Hindlimb muscle (tissue), 1 donor: ENCODE data around the gene HSP90AB1. TPM values are rescaled to one million over a fixed set of nuclear protein-coding genes. Genes with fewer than 3 reads are reported as not detected.

Experiments used
- DNase-seq: peaks from one replicate; pipeline ENCODE4 v3.0.0-alpha.2; 2013
- polyA plus RNA-seq: library from polyadenylated mRNA; unstranded; fragments of 120-200 nt; gene quantifications from one replicate; pipeline ENCODE4 v1.2.1, GENCODE V29; 2013; ENCODE audit not compliant: insufficient read length

HSP90AB1 gene
- polyA plus RNA-seq, 1 donor, result 976 TPM

DNA sequence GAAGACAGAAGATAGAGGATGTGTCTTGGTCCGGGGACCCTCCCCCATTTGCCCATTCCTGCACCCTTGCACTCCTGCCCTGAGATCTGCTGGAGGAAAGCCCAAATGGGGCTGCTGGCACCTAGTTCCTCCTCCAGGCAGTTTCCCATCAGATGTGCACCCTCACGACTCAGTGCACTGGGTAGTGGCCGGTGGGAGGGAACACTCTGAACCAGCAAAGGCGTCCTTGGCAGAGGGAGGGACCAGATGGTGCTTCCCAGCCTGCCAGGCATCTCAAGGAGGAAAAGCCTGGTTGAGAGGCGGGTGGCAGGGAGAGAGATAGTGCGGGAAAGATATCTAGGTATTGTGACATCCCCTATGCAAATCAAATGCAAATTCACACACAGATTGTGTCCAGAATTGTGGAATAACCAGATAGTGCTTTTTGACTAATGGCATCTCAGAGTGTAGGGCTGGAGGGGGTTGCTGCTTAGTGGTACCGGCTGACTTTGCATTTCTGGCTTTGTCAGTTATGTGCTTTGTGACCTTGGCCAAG, 42.9 kb downstream of the HSP90AB1 start:
- no peak for DNase-seq

DNA sequence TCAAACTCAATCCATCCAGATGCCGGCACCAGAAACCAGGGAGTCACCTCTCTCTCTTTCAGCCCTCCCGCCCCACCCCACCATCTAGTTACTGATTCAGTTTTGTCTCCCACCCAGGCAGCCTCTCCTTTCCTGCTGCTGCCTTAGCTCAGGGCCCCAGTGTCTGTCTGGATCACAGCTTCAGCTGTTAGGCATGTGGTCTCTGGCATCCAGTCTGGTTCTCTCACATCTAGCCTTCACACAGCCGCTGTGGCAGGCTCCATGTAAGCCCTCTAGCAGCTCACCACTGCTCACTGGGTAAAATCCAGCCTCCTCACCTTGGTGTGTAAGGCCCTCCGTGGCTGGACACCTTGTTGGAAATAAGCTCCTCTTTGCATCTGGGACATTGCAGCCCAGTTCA, 44.9 kb downstream of the HSP90AB1 start:
- DNase-seq, result no peak

DNA sequence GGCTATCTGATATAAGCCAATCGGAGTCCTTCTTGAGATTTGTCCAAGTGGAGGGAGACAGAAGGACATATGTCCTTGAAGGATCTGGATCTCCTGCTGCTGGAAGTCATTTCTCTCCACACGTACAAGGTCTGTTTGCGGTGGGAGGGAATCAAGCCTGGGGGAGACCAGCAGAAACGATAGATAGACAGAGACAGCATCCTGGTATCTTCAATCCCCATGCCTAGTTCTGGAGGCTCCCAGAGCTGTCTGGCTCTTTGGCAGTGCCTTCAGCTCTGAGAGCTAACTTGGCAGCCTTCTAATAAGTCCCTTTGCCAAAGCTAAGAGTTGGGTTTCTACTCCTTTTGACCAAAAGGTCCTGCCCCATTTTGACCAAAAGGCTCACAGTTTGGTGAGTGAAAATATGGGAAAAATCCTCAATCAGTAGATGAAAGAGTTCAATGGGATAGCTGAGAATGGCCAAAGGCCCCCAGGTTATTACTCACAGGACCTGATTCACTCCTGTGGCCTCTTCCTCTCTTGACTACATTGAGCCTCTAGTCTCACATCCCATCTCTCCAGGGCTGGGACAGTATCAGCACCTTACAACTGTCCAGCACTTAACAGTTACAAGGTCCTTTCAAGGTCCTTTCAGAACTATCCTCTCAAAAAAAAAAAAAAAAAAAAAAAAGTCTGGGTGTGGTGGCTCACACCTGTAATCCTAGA, 45.9 kb downstream of the HSP90AB1 start:
- DNase-seq, result no peak

DNA sequence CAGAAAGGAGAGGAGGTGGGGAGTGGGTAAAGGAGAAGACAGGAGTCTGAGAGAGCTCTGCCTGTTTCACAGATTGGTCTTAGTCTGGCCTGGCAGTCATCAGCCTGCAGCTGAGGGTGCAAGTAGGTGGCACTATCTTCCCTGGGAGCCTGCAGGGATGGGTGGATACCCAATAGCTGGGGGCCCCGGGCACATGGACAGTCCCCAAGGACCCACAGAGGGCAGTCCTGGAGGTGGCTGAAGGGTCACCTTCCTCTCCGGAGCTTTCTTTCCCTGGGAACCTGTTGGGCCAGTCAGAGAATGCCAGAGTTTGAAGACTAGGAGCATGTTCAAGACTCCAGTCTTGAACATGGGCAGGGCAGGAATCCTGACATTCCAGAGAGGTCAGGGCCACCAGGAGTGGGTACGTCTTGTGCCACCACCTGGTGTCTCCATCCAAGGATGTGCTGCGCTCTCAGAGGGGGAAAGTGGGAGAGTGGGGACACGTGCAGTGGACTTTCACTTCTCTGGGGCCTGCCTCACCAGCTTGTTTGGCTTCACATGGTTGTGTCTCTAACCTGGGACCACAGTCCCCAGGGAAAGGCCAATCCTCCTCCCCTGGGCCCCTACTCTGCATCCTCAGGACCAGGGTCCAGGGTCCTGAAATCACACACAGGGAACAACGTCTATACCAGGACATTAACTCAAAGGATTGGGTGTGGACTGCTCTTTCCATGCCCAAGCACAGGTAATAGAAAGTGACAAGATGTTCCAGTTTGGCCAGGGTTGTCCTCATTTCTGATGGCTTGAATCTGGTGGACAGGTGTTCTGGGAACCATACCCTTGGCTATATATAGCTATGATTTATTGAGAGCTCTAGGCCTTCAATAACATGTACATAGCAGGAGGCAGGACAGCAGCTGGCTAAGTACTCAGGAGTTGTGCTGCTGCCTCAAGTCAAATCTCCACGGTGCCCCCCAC, 48.2 kb downstream of the HSP90AB1 start:
- no peak for DNase-seq

DNA sequence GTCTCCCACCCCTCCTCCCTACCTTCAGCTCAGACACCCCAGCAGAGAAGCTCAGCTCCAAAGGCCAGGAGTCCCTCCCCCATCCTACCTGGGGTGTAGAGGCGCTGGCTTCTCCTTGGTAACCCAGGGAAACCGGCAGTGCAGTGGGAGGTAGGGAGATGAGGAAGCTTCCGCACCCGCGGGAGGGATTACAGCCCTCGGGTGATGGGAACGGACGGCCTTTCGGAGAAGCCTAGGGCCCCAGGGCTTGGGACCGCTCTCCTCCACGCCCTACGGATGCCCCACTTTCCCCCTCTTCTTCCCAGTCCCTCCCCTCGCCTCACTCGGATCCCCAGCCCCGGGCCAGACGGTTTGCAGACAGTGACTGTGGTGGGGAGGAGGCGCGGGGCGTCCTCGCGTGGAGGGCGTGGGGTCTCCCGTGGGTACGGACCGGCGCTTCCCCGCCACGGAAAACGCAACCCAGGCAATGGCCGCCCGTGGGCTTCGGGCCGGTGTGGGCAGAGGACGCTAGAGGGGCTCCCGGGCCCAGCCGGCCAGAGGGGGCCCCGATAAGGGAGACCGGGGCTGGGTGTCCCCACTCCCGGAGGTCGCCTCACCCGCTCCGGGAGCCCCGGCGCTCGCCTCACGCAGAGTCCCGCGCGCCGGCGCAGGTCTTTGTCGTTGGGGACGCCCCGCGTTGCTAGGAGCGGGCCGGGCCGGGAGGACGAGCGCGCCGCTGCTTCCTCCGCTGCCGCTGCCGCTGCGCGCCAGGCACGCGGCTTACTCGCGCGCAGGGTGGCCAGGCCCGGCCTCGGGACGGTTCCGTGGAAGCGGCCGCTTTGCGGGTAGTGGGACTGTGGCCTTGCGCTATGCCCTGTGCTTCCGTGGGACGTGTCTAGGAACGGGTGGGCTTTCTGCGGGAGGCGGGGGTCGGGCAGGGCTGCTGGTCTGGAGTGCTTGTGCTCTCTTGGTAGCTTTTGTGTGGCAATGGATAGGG, 50.5 kb downstream of the HSP90AB1 start:
- peak; percentile 52 for DNase-seq

DNA sequence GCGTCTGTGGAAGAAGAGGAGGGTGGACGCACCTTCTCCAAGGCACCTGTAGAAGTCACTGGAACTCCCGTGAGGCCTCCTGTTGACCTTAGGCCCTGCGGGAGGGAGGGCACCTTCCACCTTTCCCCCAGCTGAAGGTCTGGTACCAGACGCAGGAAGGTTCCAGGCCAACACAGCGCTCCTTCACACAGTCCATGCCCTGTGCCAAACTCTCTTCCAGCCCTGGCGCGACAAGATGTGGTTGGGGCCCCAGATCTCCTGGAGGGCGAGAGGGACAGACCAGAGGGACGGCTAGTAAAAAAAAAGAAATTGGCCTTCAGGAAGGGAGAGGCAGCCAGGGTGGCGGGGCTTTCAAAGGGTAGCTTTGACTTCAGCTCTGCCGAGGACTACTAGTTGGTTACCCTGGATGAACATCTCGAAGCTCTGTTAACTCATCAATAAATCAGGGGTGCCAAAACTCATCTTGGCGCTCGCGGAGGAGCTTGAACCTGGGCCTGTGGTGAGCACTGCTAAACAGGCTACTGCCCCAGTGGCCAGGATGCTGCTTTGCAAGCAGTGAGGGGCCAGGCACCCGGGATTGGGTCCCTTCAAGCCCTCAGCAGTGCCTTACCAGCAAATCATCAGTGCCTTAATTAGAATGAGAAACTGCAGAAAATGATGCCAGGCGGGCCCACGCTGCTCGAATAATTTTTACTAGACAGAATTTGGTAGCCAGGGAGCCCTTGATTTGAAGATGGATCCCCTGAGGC, 51.3 kb downstream of the HSP90AB1 start:
- DNase-seq, result no peak

DNA sequence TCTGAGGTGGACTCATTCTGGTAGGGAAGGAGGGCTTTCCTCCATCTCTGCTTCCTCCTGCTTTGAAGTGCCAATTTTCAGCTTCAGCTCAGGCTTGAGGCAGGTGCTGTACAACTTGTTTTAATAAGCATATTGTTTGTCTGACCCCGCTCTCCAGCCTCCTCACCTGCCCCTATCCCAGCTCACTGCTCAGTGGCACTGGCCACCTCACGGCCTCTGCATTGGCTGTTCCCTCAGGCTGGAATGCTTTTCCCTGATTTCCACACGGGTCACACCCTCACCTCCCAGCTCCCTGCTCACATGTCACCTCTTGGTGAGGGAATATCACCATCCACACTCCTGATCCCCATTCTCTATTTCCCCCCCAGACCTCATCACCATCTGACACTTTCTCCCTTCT, 52.0 kb downstream of the HSP90AB1 start:
- no peak for DNase-seq

DNA sequence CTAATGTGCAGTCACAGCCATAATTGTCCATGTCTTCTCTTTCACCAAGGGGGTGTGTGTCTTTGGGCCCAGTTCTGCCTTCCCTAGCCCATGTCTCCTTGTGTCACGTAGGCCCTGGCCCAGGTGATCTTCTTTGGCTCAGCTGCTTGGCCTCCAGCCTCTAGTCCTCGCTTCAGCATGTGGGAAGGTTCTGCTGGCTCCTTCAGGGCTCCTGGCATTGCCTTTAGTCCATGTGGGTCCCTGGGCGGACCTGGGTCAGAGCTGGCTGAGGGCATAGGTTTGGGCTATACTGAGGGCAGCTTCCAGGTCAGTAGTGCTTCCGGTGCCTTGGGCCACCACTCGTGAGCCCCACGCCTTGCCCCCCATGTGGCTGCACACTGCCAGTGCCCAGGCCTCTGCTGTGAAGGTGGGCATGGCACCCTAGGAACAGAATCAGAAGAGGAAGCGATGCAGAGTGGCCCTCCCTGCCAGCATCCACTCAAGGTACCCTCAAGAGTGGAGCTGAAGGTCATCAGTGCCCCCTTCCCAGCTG, 53.5 kb downstream of the HSP90AB1 start:
- DNase-seq, result no peak

DNA sequence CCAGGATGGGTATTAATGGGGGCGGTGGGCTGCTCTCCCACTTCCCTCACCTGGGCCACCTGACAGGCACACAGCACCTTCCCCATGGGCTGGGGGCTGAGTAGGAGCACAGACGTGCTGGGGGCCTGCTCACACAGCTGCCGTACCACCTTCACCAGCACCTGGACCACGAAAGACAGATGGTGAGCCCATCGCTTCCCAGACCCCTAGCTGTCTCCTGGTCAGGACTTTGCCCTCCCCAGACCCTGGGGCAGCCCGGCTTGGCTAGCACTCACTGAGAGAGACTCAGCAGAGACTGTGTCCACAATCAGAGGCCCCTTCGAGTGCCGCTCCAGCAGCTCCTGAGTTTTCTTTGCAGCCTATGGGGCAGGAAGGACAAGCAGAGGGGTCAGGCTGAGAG, 54.2 kb downstream of the HSP90AB1 start:
- DNase-seq, result no peak

DNA sequence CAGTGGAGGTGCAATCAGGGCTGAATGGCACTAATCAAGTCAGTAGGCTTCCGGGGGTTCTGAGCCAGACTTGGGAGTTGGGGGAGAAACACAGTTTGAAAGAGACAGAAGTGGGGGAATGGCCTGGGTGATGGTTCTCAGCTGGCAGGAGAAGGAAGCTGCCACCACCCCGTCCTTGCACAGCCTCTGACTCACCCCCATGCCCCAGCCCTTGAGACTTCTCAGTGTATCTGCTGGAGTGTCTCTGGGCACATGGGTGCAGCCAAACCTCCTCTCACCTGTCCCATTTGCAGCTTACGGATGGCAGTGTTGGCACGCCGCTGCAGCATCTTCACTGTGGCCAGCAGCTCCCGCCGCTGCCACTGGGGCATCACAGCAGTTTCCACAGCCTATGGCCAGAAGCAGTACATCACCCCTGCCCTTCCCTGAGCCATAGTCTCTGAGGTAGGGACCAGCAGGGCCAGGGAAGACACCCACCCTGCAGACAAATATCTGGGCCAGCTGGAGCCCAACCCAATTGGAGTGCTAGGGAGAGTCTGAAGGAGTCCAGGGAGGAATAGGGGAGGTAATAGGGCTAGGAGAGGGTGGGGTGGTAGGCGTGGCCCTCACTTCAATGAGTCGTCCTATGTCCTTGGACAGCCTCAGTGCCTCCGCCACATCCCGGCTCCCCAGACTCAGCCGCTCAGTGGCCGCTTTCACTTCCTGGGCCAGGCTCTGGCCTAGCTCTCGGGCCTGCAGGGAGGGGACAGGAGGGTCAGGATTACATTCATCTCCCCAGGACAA, 55.1 kb downstream of the HSP90AB1 start:
- DNase-seq, result no peak

DNA sequence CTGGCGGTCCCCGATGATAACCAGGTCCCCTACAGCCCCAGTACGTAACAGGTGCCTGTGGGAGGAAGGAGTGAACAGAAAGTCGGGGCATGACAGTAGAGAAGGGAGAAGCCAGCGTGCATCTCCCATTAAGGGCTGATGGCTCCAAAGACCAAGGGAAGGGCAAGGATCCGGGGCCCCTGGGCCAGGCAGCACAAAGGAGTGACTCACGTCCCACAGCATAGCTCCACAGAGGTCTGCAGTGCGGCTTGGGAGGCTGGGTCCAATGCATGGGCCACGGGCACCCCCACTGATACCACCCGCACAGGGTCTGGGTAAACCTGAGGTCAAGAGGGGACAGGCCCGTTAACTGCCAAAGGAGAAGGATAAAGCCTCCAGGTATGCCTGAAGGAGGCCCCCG, 56.0 kb downstream of the HSP90AB1 start:
- no peak for DNase-seq

Other genes starting within 250 kb of the HSP90AB1 start
- gene MRPL14, start 119.6 kb upstream of the HSP90AB1 start, polyA plus RNA-seq, result 37.7 TPM
- 18.8 TPM for gene TMEM63B, start 119.5 kb upstream of the HSP90AB1 start, polyA plus RNA-seq
- gene CAPN11, start 88.3 kb upstream of the HSP90AB1 start, polyA plus RNA-seq, result 0.61 TPM
- 20.5 TPM for gene MYMX, start 30.2 kb upstream of the HSP90AB1 start, polyA plus RNA-seq
- gene SLC29A1, start 23.5 kb upstream of the HSP90AB1 start, polyA plus RNA-seq, result 84.5 TPM
- gene SLC35B2, start 10.4 kb downstream of the HSP90AB1 start, polyA plus RNA-seq, result 29.5 TPM
- 5.4 TPM for gene NFKBIE, start 18.4 kb downstream of the HSP90AB1 start, polyA plus RNA-seq
- gene TMEM151B, start 23.3 kb downstream of the HSP90AB1 start, polyA plus RNA-seq, result 0.37 TPM
- 9.9 TPM for gene AARS2, start 66.2 kb downstream of the HSP90AB1 start, polyA plus RNA-seq
- not detected for gene SPATS1, start 95.5 kb downstream of the HSP90AB1 start, polyA plus RNA-seq
- gene CDC5L, start 140.6 kb downstream of the HSP90AB1 start, polyA plus RNA-seq, result 24.1 TPM